ENCODE data around the gene WWOX. TPM values are rescaled to one million over a fixed set of nuclear protein-coding genes. Genes with fewer than 3 reads are reported as not detected.

Gene WWOX
- total and polyA plus RNA-seq, 2 of the 13 experiments (the other 11 are each of a cell fraction or from before 2014, with no cell fraction given): 9.1 to 37.4 TPM

DNA sequence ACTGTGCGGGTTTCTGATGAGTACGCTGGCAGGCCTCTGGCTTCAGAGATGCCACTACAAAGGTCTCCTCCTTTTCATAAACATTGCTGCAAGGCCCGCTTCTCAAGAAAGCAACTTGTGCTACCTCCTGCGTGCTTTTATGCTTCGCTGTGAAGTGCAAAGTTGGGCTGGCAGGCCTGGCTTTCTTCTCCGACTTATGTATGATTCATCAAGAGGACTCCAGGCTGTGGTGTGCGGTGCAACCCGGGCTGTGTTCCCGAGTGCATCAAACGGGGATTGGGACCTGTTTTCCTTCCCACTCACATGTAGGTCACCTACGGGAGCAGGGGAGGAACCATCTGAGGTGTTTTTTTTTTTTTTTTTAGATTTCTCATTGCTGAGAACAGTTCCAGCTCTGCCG is 534.1 kb downstream of the WWOX start:
- Histone ChIP-seq H3K27ac (ENCODE audit: extremely low read length, insufficient read depth, low read length) (no peak overlapping the region), H2AFZ (ENCODE audit: low read length) (no peak overlapping the region), H3K36me3 (replicated peaks in 1 of 2; ENCODE audit: control insufficient read depth in 1 of 2, insufficient read depth in 2 of 2, low read length in 2 of 2) (no peaks in the 10 kb centered on the region), H3K79me2 (ENCODE audit: insufficient read depth, low read length) (no peaks in the 10 kb centered on the region), H3K4me2 (ENCODE audit: low read depth, low read length) (no peak overlapping the region), H3K27me3 (ENCODE audit: control insufficient read depth in 1 of 2, insufficient read depth in 2 of 2, low read length in 2 of 2) (no peaks in the 10 kb centered on the region), H3K9ac (ENCODE audit: insufficient read depth, low read depth, low read length) (no peak overlapping the region), H3K9me3 (ENCODE audit: low read length) (peaks cover 10% of the 10 kb centered on the region), H4K20me1 (ENCODE audit: insufficient read depth, low read length) (no peaks in the 10 kb centered on the region), H3K4me3 (replicated peaks in 1 of 3; ENCODE audit: insufficient read depth in 1 of 3, low read depth in 2 of 3, low read length in 3 of 3) (no peak overlapping the region), H3K4me1 (ENCODE audit: insufficient read depth, low read length) (no peaks in the 10 kb centered on the region)
- ChIA-PET CTCF (ENCODE audit: low intra/inter-chr PET ratio, low total read pairs) (no interaction called here), POLR2A (no interaction called here)
- no TSS peak for BruUV-seq (replicated peaks)
- TF ChIP-seq ATRX (CRISPR knock-in tag; IDR thresholded peaks at IDR 0.05; ENCODE audit: borderline replicate concordance) (no peak), ZNF7 (CRISPR knock-in tag; IDR thresholded peaks at IDR 0.05) (peak; percentile 48; the same call in 1 of the 2 replicates), RFX5 (IDR thresholded peaks at IDR 0.05; ENCODE audit: low read depth, low read length) (no peak)
- intact Hi-C loops (cut with micrococcal nuclease; ENCODE audit: unreplicated experiment): no loop called here
- 63% methylated on average over 12 of the region's 12 CpGs for WGBS (ENCODE audit: low lambda C conversion rate)
- ATAC-seq (no peak; the same call in 2 of the 3 replicates), DNase-seq (ENCODE audit: low spot score) (no peak), FAIRE-seq (no peak)
- in situ Hi-C loops (cut with HindIII; ENCODE audit: extremely low pct_ligation_motif_present, low pct_unique_long_range_greater_than_20kb): no loop called here

DNA sequence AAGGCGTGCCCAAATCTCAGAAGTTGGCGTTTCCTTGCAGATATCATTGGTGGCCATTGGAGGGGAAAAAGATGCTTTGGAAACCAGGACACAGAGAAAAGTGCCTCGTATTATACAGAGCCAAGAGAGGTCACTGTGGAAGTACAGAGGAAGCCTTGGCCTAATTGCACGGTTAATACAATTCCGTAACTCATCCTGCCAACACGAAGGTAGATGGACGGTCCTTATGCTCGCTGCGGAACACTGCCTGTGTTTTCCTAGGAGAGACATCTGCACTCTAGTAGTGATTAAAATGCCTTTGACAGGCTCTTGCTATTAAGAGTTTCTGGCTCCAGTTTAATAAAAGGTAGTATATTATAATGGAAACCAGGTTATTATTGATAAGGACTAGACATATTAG is 536.4 kb downstream of the WWOX start:
- no peak overlapping the region for H3K4me3 ChIP-seq (replicated peaks in 1 of 3; ENCODE audit: insufficient read depth in 1 of 3, low read depth in 2 of 3, low read length in 3 of 3)
- H3K4me2 ChIP-seq (ENCODE audit: low read depth, low read length): no peak overlapping the region
- ChIA-PET CTCF (ENCODE audit: low intra/inter-chr PET ratio, low total read pairs) (no interaction called here), POLR2A (no interaction called here)
- H3K9me3 ChIP-seq (ENCODE audit: low read length): no peaks in the 10 kb centered on the region
- WGBS (ENCODE audit: low lambda C conversion rate): 91% methylated on average over 9 of the region's 9 CpGs
- no peaks in the 10 kb centered on the region for H3K27me3 ChIP-seq (ENCODE audit: control insufficient read depth in 1 of 2, insufficient read depth in 2 of 2, low read length in 2 of 2)
- DNase-seq (ENCODE audit: low spot score): no peak
- H3K79me2 ChIP-seq (ENCODE audit: insufficient read depth, low read length): no peaks in the 10 kb centered on the region
- no TSS peak for BruUV-seq (replicated peaks)
- no peaks in the 10 kb centered on the region for H3K36me3 ChIP-seq (replicated peaks in 1 of 2; ENCODE audit: control insufficient read depth in 1 of 2, insufficient read depth in 2 of 2, low read length in 2 of 2)
- intact Hi-C loops (cut with micrococcal nuclease; ENCODE audit: unreplicated experiment) (no loop called here), in situ Hi-C loops (cut with HindIII; ENCODE audit: extremely low pct_ligation_motif_present, low pct_unique_long_range_greater_than_20kb) (no loop called here)
- FAIRE-seq: no peak
- ATAC-seq: no peak
- H3K27ac ChIP-seq (ENCODE audit: extremely low read length, insufficient read depth, low read length): no peak overlapping the region
- no peak overlapping the region for H3K9ac ChIP-seq (ENCODE audit: insufficient read depth, low read depth, low read length)
- H2AFZ ChIP-seq (ENCODE audit: low read length): no peak overlapping the region
- no peaks in the 10 kb centered on the region for H3K4me1 ChIP-seq (ENCODE audit: insufficient read depth, low read length)
- no peaks in the 10 kb centered on the region for H4K20me1 ChIP-seq (ENCODE audit: insufficient read depth, low read length)
- TF ChIP-seq, protein P1, sequence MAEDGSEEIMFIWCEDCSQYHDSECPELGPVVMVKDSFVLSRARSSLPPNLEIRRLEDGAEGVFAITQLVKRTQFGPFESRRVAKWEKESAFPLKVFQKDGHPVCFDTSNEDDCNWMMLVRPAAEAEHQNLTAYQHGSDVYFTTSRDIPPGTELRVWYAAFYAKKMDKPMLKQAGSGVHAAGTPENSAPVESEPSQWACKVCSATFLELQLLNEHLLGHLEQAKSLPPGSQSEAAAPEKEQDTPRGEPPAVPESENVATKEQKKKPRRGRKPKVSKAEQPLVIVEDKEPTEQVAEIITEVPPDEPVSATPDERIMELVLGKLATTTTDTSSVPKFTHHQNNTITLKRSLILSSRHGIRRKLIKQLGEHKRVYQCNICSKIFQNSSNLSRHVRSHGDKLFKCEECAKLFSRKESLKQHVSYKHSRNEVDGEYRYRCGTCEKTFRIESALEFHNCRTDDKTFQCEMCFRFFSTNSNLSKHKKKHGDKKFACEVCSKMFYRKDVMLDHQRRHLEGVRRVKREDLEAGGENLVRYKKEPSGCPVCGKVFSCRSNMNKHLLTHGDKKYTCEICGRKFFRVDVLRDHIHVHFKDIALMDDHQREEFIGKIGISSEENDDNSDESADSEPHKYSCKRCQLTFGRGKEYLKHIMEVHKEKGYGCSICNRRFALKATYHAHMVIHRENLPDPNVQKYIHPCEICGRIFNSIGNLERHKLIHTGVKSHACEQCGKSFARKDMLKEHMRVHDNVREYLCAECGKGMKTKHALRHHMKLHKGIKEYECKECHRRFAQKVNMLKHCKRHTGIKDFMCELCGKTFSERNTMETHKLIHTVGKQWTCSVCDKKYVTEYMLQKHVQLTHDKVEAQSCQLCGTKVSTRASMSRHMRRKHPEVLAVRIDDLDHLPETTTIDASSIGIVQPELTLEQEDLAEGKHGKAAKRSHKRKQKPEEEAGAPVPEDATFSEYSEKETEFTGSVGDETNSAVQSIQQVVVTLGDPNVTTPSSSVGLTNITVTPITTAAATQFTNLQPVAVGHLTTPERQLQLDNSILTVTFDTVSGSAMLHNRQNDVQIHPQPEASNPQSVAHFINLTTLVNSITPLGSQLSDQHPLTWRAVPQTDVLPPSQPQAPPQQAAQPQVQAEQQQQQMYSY (CRISPR knock-in tag; IDR thresholded peaks at IDR 0.05): no peak
- no peak for TF ChIP-seq YEATS2 (CRISPR knock-in tag; IDR thresholded peaks at IDR 0.05; ENCODE audit: borderline replicate concordance)
- no peak for TF ChIP-seq ZSCAN30 (CRISPR knock-in tag; IDR thresholded peaks at IDR 0.05)
- no peak for TF ChIP-seq MIER3 (CRISPR knock-in tag; IDR thresholded peaks at IDR 0.05; ENCODE audit: borderline replicate concordance)
- TF ChIP-seq MIXL1 (CRISPR knock-in tag; IDR thresholded peaks at IDR 0.05): no peak
- no peak for TF ChIP-seq ZNF510 (CRISPR knock-in tag; IDR thresholded peaks at IDR 0.05; ENCODE audit: low read depth)
- TF ChIP-seq ZNF556 (CRISPR knock-in tag; IDR thresholded peaks at IDR 0.05; ENCODE audit: borderline replicate concordance): no peak
- TF ChIP-seq CHD4 (IDR thresholded peaks at IDR 0.05; ENCODE audit: borderline replicate concordance, low read length): no peak
- no peak for TF ChIP-seq SMYD3 (CRISPR knock-in tag; IDR thresholded peaks at IDR 0.05)
- no peak for TF ChIP-seq ASH2L (IDR thresholded peaks at IDR 0.05; ENCODE audit: insufficient read length, low read depth, low read length)
- TF ChIP-seq HDAC2 (CRISPR knock-in tag; IDR thresholded peaks at IDR 0.05): no peak
- no peak for TF ChIP-seq ZNF720 (CRISPR knock-in tag; IDR thresholded peaks at IDR 0.05)
- no peak for TF ChIP-seq JUND (CRISPR knock-in tag; IDR thresholded peaks at IDR 0.05)
- TF ChIP-seq ATRX (CRISPR knock-in tag; IDR thresholded peaks at IDR 0.05; ENCODE audit: borderline replicate concordance): no peak
- TF ChIP-seq, protein P2, sequence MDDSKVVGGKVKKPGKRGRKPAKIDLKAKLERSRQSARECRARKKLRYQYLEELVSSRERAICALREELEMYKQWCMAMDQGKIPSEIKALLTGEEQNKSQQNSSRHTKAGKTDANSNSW (CRISPR knock-in tag; IDR thresholded peaks at IDR 0.05; ENCODE audit: borderline replicate concordance): no peak
- no peak for TF ChIP-seq NR1H2 (CRISPR knock-in tag; IDR thresholded peaks at IDR 0.05; ENCODE audit: borderline replicate concordance, low read depth)
